T-cell (primary cell): ENCODE measurements around the gene NOTCH1. TPM values are rescaled to one million over a fixed set of nuclear protein-coding genes. Genes with fewer than 3 reads are reported as not detected.

Experiments
- ATAC-seq, 4 experiments: fragments of 200-7000 bp in 3 of 4; fragments of 150-1000 bp in 1 of 4; cut with Tn5 transposase; replicated peaks in 1 of 4; 1 replicate in 3 of 4; 2 replicates in 1 of 4; pipeline ENCODE4 v1.10.0; 2021; ENCODE audit warnings: moderate library complexity in 3 of 4, mild to moderate bottlenecking in 2 of 4, moderate number of reproducible peaks in 1 of 4
- CTCF ChIA-PET, 2 donors: fragments of 300-600 bp; sonication (Branson Sonifier 250); formaldehyde crosslinking; loops; one replicate each; lab custom pipeline; 2022; ENCODE audit warnings: antibody characterized with exemption in 2 of 2; lab: Charles Lee
- POLR2A ChIA-PET, 2 donors: fragments of 300-600 bp; sonication (Branson Sonifier 250); formaldehyde crosslinking; loops; one replicate each; lab custom pipeline; 2022; ENCODE audit warnings: antibody characterized with exemption in 2 of 2; lab: Charles Lee
- DNase-seq, 35 experiments: peaks; one replicate each; pipeline versions ENCODE4 v3.0.0 to v3.0.0-alpha.2; 2013 to 2023
- H3K27ac ChIP-seq: one replicate; pipeline ENCODE4 v1.5.1; 2013; ENCODE audit warnings: low read length
- H3K27me3 ChIP-seq, 2 experiments: replicated peaks in 1 of 2; 1 replicate in 1 of 2; 2 replicates in 1 of 2; pipeline versions ENCODE4 v1.6.1 to v1.7.0; 2013; ENCODE audit warnings: low read length in 1 of 2, mixed read lengths in 1 of 2; ENCODE audit not compliant: control insufficient read depth in 2 of 2, insufficient read depth in 2 of 2; ENCODE audit errors: extremely low read depth in 1 of 2
- H3K36me3 ChIP-seq, 2 donors: 1 replicate in 1 of 2; 2 replicates in 1 of 2; pipeline versions ENCODE4 v1.6.1 to v1.7.0; 2013; ENCODE audit warnings: low read length in 1 of 2; ENCODE audit not compliant: control insufficient read depth in 2 of 2, insufficient read depth in 1 of 2; ENCODE audit errors: extremely low read depth in 1 of 2
- H3K4me1 ChIP-seq, 2 experiments: 1 replicate in 1 of 2; 2 replicates in 1 of 2; pipeline versions ENCODE4 v1.6.1 to v1.7.0; 2013; ENCODE audit warnings: low read length in 2 of 2, mixed read lengths in 1 of 2; ENCODE audit not compliant: insufficient read depth in 2 of 2, control insufficient read depth in 1 of 2; ENCODE audit errors: extremely low read depth in 1 of 2
- H3K4me3 ChIP-seq, 2 donors: 1 replicate in 1 of 2; 2 replicates in 1 of 2; pipeline versions ENCODE4 v1.5.1 to v1.7.0; 2013; ENCODE audit warnings: mild to moderate bottlenecking in 2 of 2, low read length in 1 of 2, moderate library complexity in 1 of 2; ENCODE audit not compliant: control insufficient read depth in 1 of 2; ENCODE audit errors: extremely low read depth in 1 of 2
- H3K9me3 ChIP-seq: 2 replicates; pipeline ENCODE4 v1.7.0; 2013
- H3K27ac Mint-ChIP-seq, 2 donors: one replicate each; pipeline ENCODE4 v1.8.0; 2020 to 2021; ENCODE audit warnings: mild to moderate bottlenecking in 2 of 2, mixed read lengths in 2 of 2
- H3K27me3 Mint-ChIP-seq, 2 donors: one replicate each; pipeline ENCODE4 v1.8.0; 2021 to 2022; ENCODE audit warnings: mixed read lengths in 2 of 2
- H3K36me3 Mint-ChIP-seq: one replicate; pipeline ENCODE4 v1.8.0; 2021; ENCODE audit warnings: mixed read lengths
- H3K4me1 Mint-ChIP-seq, 3 donors: one replicate each; pipeline ENCODE4 v1.8.0; 2020 to 2022; ENCODE audit warnings: mixed read lengths in 3 of 3, mild to moderate bottlenecking in 1 of 3
- H3K4me3 Mint-ChIP-seq, 3 donors: one replicate each; pipeline ENCODE4 v1.8.0; 2020 to 2022; ENCODE audit warnings: mild to moderate bottlenecking in 3 of 3, mixed read lengths in 3 of 3, moderate library complexity in 3 of 3
- H3K9me3 Mint-ChIP-seq, 3 donors: one replicate each; pipeline ENCODE4 v1.8.0; 2020 to 2022; ENCODE audit warnings: mixed read lengths in 3 of 3
- WGBS: methylation state at CpG from one replicate; pipeline ENCODE4 v1.1.5; 2013; ENCODE audit warnings: missing lambda C conversion rate; ENCODE audit not compliant: insufficient coverage; 5-methylcytosine and 5-hydroxymethylcytosine counted together
- total RNA-seq, 35 experiments: library from RNA in 6 of 35; stranded (reverse) in 6 of 35; fragments of 120-200 nt in 1 of 35; gene quantifications; one replicate each; pipeline versions ENCODE4 v1.2.1 to v1.2.4 and lab custom pipeline; 2013 to 2026

The NOTCH1 gene
- total RNA-seq, 5 donors from 2014 or later (not counting 1 experiment from before 2014, with no cell fraction given): 50.1 to 96.1 (median 84.1) TPM

DNA sequence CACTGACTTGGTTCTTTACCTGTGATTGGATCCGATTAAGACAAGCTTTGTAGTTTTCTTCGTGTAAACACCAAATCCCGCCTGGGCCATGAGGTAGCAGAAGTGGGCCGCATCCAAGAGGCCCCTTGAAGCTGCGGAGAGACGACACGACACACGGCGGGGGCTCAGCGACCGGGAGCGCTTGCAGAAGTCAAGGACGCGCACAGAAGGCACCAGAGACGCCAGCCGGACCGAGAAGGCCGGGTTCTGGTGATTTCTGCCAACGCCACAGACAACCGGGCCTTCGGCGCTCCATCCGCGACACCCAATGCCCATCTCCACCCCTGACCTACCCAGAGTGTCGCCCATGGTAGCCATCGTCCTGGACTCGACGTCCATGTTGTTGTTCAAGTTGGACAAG, 86.4 kb downstream of the NOTCH1 start:
- Histone ChIP-seq H3K27me3 (no peaks in the 10 kb centered on the region), H3K27ac (no peak overlapping the region), H3K36me3 (peaks cover 28 to 93% of the 10 kb centered on the region in 2 donors), H3K9me3 (no peaks in the 10 kb centered on the region), H3K4me3 (no peak overlapping the region), H3K4me1 (no peaks in the 10 kb centered on the region)
- Mint-ChIP-seq H3K27ac (no peak overlapping the region), H3K9me3 (no peaks in the 10 kb centered on the region), H3K36me3 (peaks cover 38% of the 10 kb centered on the region), H3K4me1 (no peaks in the 10 kb centered on the region), H3K27me3 (no peaks in the 10 kb centered on the region), H3K4me3 (no peak overlapping the region)
- ChIA-PET POLR2A (no interaction called here), CTCF (no interaction called here)
- 97% methylated on average over 26 of the region's 28 CpGs for WGBS
- DNase-seq: no peak
- ATAC-seq: no peak

DNA sequence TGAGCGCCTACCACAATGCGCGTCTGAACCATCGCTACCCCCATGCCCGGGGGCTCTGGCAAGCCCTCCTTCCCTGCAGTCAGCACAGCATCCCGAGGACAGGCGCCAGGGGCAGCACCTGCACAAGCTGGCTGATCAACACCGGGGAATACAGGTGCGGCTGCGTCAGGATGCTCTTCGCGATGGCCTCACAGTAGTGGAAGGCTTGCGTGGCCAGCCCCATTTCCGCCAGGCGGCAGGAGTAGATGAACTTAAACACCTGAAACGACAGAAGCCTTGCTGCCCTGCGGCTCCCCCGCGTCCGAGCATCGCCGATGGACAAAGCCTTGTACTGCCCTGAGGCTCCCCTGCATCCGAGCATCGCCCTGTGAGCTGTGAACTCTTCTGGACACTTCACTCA, 88.5 kb downstream of the NOTCH1 start:
- no peaks in the 10 kb centered on the region for H3K27me3 ChIP-seq
- peaks cover 0 to 5% (median 0%) of the 10 kb centered on the region in 3 donors for H3K4me1 Mint-ChIP-seq
- no peaks in the 10 kb centered on the region for H3K9me3 Mint-ChIP-seq
- POLR2A ChIA-PET: interaction anchor here in 1 of 2 donors (0.6 kb wide), 2 partner anchors 23 to 554 kb away, joined by 7 to 11 read pairs; no protein-coding TSS in a partner anchor
- ATAC-seq (no peak), DNase-seq (no peak)
- 98% methylated on average over 24 of the region's 24 CpGs for WGBS
- no peak overlapping the region for H3K4me3 ChIP-seq
- CTCF ChIA-PET: interaction anchor here in 1 of 2 donors (0.7 kb wide), 1 partner anchor 19 kb away, joined by 9 read pairs; no protein-coding TSS in a partner anchor
- H3K4me3 Mint-ChIP-seq: no peak overlapping the region
- H3K9me3 ChIP-seq: no peaks in the 10 kb centered on the region
- no peaks in the 10 kb centered on the region for H3K27me3 Mint-ChIP-seq
- H3K4me1 ChIP-seq: no peaks in the 10 kb centered on the region
- H3K36me3 Mint-ChIP-seq: peaks cover 41% of the 10 kb centered on the region
- H3K36me3 ChIP-seq: peaks cover 34 to 87% of the 10 kb centered on the region in 2 donors
- no peak overlapping the region for H3K27ac ChIP-seq
- H3K27ac Mint-ChIP-seq: no peak overlapping the region

DNA sequence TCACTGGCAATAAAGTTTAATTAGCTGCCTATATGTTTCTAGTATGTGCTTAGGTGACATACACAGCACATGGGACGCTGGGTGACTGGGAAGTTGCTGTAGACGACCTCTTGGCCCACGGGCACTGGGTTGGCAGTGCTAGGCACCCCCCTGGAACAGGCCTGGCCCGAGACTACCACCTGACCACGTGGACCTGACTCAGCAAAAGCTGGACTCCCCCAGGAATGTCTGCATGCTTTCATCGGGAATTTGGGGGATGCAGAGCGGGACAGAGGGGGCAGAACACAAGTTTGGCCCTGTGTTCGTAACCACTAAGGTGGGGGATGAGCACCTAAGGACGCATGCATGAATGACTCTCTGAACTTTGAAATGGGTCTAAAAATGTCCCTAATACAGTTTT, 89.6 kb downstream of the NOTCH1 start:
- POLR2A ChIA-PET: interaction anchor here in 1 of 2 donors (0.6 kb wide), 1 partner anchor 48 kb away, joined by 3 read pairs; no protein-coding TSS in a partner anchor
- H3K36me3 ChIP-seq: peaks cover 28 to 85% of the 10 kb centered on the region in 2 donors
- H3K27ac ChIP-seq: no peak overlapping the region
- peaks cover 0 to 5% (median 0%) of the 10 kb centered on the region in 3 donors for H3K4me1 Mint-ChIP-seq
- no peak overlapping the region for H3K27ac Mint-ChIP-seq
- peaks cover 40% of the 10 kb centered on the region for H3K36me3 Mint-ChIP-seq
- DNase-seq (no peak), ATAC-seq (no peak)
- H3K27me3 ChIP-seq: no peaks in the 10 kb centered on the region
- no peak overlapping the region for H3K4me3 ChIP-seq
- H3K27me3 Mint-ChIP-seq: no peaks in the 10 kb centered on the region
- no peaks in the 10 kb centered on the region for H3K9me3 Mint-ChIP-seq
- 93% methylated on average over 7 of the region's 9 CpGs for WGBS
- H3K4me1 ChIP-seq: no peaks in the 10 kb centered on the region
- CTCF ChIA-PET: no interaction called here
- no peak overlapping the region for H3K4me3 Mint-ChIP-seq
- H3K9me3 ChIP-seq: no peaks in the 10 kb centered on the region

DNA sequence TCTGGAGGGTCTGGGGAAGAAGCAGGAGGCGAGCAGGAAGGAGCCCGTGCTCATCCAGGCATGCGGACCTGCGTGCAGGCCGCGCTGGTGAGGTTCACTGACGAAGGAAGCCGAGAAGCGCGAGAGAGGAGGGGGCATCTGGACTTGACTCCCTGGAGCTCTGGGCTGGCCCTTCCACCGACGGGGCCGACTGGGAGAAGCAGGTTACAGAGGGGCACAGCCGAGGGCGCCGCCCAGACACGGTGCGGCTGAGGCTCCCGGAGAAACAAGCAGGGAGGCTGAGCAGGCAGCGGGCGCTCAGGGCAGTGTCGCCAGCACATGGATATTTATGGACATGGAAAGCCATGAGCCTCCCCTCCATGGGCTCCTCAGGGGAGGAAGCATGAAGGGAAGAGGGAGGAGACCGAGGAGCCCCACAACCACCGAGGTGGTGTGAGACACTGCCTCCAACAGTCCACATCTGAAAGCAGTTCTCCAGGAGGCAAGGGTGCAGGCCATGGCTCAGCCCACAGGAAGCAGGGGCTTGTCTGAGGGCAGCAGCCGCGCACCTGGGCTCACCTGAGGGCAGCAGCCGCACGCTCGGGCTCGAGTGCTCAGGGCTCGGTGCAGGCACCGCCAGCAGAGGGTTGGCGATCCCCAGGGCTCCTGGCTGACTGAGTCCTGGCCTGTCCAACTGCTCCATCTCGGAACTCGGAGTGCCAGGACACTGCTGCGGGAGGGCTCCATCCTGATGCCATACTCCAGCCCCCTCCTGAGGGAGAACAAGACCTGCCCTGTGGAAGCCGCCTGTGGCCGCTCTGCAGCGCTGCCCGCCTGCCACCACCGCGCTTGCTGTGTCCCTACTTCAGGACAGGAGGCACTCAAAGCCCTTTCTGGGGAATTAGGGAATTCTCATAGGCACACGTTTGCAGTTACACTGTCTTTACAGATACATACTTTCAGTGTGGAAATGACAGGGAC, 90.5 kb downstream of the NOTCH1 start:
- no peak overlapping the region for H3K27ac ChIP-seq
- CTCF ChIA-PET: no interaction called here
- peaks cover 0 to 5% (median 0%) of the 10 kb centered on the region in 3 donors for H3K4me1 Mint-ChIP-seq
- H3K27me3 ChIP-seq: no peaks in the 10 kb centered on the region
- H3K36me3 Mint-ChIP-seq: peaks cover 46% of the 10 kb centered on the region
- peaks cover 26 to 84% of the 10 kb centered on the region in 2 donors for H3K36me3 ChIP-seq
- WGBS: 97% methylated on average over 37 of the region's 43 CpGs
- DNase-seq: no peak
- POLR2A ChIA-PET: no interaction called here
- no peaks in the 10 kb centered on the region for H3K9me3 ChIP-seq
- H3K27me3 Mint-ChIP-seq: no peaks in the 10 kb centered on the region
- peak in 2 of 4 experiments; percentile 12 to 19 for ATAC-seq
- H3K4me3 ChIP-seq: no peak overlapping the region
- no peak overlapping the region for H3K4me3 Mint-ChIP-seq
- H3K9me3 Mint-ChIP-seq: no peaks in the 10 kb centered on the region
- no peaks in the 10 kb centered on the region for H3K4me1 ChIP-seq
- H3K27ac Mint-ChIP-seq: no peak overlapping the region

DNA sequence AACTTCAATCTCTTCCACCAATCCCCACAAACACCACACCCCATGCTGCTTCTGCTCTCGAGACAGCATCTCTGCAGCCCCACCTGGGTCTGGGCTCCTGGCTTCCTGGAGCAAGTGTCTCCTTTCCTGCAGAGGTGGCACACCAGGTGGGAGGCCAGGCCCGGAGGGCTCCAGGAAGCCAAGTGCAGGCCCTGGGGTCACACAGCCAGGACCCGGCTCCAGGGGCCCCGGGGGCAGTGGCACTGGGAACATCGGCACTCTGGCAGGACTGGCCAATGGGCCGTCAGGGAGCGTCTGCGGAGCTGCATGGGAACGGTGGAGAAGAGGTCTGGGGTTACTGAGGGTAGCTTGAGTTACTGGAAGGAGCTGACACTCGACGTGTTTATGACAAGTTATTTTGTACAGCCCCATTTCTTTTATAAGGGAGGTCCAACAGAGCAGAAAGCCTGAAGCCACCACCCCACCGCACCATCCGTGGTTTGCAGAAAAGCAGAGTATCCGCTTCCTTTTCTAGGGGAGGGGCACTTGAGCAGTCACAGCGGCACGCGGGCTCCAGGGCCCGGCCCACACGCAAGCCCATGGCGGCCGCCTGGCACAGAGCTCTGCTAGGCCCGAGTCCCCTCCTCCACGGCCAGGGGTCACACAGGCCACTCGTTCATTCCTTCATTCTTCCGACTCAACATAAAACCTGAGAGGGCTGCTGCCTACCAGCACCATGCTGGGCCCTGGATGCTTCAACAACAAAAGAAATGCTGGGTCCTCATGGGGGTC, 91.6 kb downstream of the NOTCH1 start:
- Histone ChIP-seq H3K4me1 (no peaks in the 10 kb centered on the region), H3K4me3 (no peak overlapping the region), H3K36me3 (peaks cover 19 to 86% of the 10 kb centered on the region in 2 donors), H3K27ac (no peak overlapping the region), H3K9me3 (no peaks in the 10 kb centered on the region), H3K27me3 (no peaks in the 10 kb centered on the region)
- WGBS: 96% methylated on average over 23 of the region's 25 CpGs
- no peaks in the 10 kb centered on the region for H3K9me3 Mint-ChIP-seq
- H3K36me3 Mint-ChIP-seq: peaks cover 44% of the 10 kb centered on the region
- H3K27me3 Mint-ChIP-seq: no peaks in the 10 kb centered on the region
- DNase-seq: no peak
- H3K4me3 Mint-ChIP-seq: no peak overlapping the region
- no peak overlapping the region for H3K27ac Mint-ChIP-seq
- H3K4me1 Mint-ChIP-seq: peaks cover 0 to 5% (median 0%) of the 10 kb centered on the region in 3 donors
- CTCF ChIA-PET: no interaction called here
- ATAC-seq: no peak
- POLR2A ChIA-PET: interaction anchor here in 1 of 2 donors (0.6 kb wide), 1 partner anchor 182 kb away, joined by 7 read pairs; no protein-coding TSS in a partner anchor

DNA sequence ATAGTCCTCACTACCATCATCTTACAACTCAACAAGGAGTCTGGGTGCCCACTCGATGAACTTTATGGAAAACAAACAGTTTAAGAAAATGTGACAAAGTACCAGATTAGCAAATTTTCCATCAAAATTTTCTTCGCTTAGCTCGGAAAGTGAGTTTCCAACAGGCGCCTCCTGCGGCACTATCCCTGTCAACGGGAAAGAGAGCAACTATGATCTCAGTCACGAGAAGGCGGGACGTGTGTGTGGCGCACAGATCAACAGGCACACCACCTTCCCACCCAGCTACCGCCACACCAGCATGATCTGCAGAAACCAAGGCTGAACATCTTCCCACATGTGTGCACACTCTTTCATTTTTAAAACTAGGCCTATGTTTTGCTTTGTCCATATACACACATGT, 92.5 kb downstream of the NOTCH1 start:
- ChIA-PET POLR2A (no interaction called here), CTCF (no interaction called here)
- Mint-ChIP-seq H3K4me3 (no peak overlapping the region), H3K9me3 (no peaks in the 10 kb centered on the region), H3K36me3 (peaks cover 37% of the 10 kb centered on the region), H3K27ac (no peak overlapping the region), H3K27me3 (no peaks in the 10 kb centered on the region), H3K4me1 (peaks cover 0 to 5% (median 0%) of the 10 kb centered on the region in 3 donors)
- H3K27me3 ChIP-seq: no peaks in the 10 kb centered on the region
- DNase-seq (no peak), ATAC-seq (no peak)
- peaks cover 24 to 78% of the 10 kb centered on the region in 2 donors for H3K36me3 ChIP-seq
- H3K4me1 ChIP-seq: no peaks in the 10 kb centered on the region
- 98% methylated on average over 11 of the region's 11 CpGs for WGBS
- no peak overlapping the region for H3K27ac ChIP-seq
- no peaks in the 10 kb centered on the region for H3K9me3 ChIP-seq
- H3K4me3 ChIP-seq: no peak overlapping the region
